Caki2 (cell line): ENCODE measurements around the gene ZNF768. TPM values are rescaled to one million over a fixed set of nuclear protein-coding genes. Genes with fewer than 3 reads are reported as not detected.
"Not testable (repeated sequence)": the region's sequence is repeated elsewhere in the genome, so short reads cannot be mapped to it uniquely, and the experiment has no call there.

Experiments
- DNase-seq: peaks from one replicate; pipeline ENCODE4 v3.0.0-alpha.2; 2015; ENCODE audit warnings: low read depth
- in situ Hi-C: cut with HindIII; loops from 2 replicates; pipeline ENCODE4 v1.10.0; 2016; ENCODE audit warnings: low sequenced_read_pairs, low pct_unique_long_range_greater_than_20kb, mixed read lengths
- total RNA-seq: library from RNA; depleted of rRNA; stranded (reverse); fragments of >200 nt; shearing (Covaris generic); gene quantifications from 2 replicates; pipeline ENCODE4 v1.2.3, GENCODE V29; 2014; ENCODE audit warnings: low replicate concordance

Gene ZNF768
- total RNA-seq, 1 experiment from 2014 or later = 99.4 TPM

GRCh38 chr16:30536391-30537024 lies 10.1 kb upstream of the ZNF768 start:
- in situ Hi-C loops, DNase-seq: not testable (repeated sequence)

DNA sequence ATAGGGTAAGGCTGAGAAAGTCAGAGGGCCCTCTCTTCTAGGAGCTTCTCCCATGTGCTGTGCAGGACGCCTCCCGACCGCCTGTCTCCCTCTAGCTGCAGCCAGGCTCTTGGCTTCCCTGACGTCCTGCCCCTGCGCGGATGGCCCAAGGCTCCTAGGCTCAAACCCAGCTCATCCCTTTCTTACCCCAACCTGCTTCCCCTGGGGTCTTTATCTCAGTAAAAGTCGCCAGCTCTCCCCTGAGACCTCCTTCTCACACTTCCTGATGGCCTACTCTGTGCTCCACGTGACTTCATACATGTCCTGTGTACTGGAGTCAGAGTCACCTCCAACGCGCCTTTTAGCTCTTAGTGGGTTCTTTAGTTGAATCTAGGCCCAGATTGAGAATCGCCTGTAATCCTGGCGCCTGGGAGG lies 9.4 kb upstream of the ZNF768 start:
- in situ Hi-C loops = no loop called here
- DNase-seq = peak; percentile 45

GRCh38 chr16:30535106-30535776 lies 8.9 kb upstream of the ZNF768 start:
- no peak for DNase-seq
- in situ Hi-C loops = no loop called here

DNA sequence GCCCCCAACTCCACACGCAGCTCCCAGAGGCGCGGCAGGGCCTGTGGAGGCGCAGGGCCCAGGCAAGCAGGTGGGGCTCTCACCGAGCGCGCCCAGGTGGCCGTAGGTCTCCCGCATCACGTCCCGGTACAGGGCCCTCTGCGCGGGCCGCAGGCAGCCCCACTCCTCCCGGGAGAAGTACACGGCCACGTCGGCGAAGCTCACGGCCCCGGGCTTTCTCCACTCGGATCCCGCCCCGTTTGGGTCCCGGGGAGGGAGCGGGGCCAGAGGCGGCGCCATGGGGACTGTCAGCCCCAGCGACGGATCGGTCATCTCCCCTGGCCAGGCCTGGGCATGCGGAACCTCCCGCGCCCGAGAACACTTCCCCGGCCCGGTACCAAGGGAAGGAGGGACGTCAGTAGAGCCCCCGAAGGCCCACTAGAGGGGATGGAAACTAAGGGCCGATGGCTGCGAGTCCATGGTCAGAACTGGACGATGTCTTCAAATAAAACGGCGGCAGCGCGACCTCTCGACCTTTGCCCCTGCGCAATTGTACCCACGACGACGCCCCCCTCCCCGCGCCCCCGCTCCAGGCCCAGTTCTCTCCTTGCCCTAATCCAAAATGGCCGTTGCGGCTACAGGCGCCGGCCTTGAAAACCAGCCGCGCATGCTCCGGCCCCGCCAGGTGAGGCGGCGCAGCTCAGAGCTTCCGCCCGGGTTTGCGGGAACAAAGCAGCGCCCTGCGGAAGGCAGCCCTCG lies 8.2 kb upstream of the ZNF768 start, which contains the start of gene ZNF747:
TSS of gene ZNF747 (minus strand) at position 491 of the 738 bp plus-strand sequence. CDS start at position 312, 179 bp downstream.
- in situ Hi-C loops = no loop called here
- peak; percentile 84 for DNase-seq

GRCh38 chr16:30533748-30534367 lies 7.5 kb upstream of the ZNF768 start:
- peak; percentile 33 for DNase-seq
- in situ Hi-C loops = no loop called here

DNA sequence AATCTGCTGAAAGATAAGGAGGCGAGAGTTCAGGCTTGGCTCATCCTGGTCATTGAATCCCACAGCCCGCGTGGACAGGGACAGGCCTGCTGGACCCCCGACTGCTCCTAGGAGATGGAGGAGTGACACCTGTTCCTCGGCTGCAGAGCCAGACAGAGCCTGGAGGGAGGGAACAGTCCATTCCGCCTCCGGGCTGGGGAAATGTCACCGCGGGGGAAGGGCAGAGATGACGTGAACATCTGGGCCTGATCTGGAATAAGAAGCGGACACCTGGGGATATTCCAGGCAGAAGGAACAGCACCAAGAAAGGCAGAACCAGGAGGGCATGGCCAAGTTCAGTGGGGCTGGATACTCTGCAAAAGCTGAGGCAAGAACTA lies 6.8 kb upstream of the ZNF768 start:
- no peak for DNase-seq

DNA sequence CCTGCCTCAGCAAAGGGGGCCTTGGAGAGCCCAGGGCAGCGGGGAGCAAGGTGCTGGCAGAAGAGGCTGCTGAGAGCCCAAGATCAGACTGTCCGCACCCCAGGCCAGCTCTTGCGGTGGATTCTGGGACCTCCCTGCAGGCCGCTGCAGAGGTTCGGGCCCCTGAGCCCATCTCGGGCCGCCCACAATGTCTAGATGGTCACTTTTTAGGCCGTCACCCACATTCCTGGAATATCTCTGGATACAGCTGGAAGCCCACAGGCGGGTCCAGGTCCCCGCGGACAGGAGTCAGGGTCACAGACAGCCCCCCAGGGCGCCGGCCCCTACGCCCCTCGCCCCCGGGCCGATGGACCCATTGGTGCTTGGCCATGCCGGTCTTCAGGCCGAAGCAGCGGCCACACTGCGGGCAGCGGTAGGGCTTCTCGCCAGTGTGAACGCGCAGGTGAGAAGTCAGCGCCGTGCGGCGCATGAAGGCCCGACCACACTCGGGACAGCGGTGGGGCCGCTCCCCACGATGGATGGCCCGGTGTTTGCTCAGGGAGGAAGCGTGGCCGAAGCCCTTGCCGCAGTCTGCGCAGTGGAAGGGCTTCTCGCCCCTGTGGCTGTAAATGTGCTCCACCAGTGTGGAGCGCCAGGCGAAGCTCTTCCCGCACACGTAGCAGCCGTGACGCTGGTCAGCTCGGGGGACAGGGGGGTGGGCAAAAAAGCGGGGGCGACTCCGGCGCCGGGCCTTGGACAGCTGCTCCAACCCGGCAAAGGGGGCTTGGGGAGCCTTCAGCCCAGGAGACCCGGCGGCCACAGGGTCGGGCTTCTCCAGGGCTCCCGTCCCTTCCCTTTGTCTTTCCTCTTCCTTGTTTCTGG lies 6.1 kb upstream of the ZNF768 start:
- in situ Hi-C loops = no loop called here
- DNase-seq = no peak

More for the DNA sequence above, 6.8 kb upstream of the ZNF768 start:
- in situ Hi-C loops = no loop called here

DNA sequence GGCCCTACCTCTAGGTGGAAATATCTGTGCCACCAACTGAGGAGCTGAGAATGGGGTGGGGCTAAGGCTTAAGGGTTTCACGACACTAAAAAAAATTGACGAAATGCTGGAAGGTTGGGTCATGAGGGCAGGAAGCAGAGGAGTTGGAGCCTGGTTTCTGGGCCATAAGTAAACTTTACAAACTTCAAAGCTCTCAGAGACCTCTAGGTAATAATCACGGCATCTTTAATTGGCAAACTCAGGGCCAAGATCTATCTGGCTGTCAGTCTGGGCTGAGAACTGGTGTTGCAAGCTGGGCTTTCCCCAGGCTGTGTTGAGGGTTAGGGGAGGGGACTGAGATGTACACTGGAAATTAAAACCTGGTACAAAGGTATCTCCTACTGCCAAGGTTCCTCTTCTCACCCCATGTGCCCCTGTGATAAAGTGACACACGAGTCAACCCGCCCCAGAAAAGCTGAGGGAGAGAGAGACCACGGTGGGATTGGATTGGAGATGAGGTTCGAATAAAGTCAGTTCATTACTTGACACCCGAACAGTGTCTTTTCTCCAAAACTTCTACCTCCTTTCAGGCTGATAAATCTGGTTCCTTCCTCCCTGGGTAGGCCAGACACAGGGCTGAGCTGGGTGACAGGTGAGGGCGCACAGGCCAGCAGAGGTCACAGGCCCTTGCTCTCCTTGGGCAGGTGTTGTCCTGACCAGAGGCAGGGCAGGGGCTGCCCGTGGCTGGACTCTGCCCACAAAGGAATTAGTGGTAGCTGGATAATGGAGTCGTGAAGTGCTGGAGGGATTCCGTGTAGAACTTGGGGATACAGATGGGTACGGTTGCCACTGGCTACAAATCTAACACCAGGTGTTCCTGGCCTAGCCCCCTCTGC lies 4.0 kb upstream of the ZNF768 start:
- no peak for DNase-seq
- in situ Hi-C loops = no loop called here

- DNase-seq = no peak
- in situ Hi-C loops = no loop called here
Observed at GRCh38 chr16:30528799-30529457, 2.6 kb upstream of the ZNF768 start.

GRCh38 chr16:30527635-30528178 lies 1.3 kb upstream of the ZNF768 start:
- in situ Hi-C loops = no loop called here
- DNase-seq = no peak

DNA sequence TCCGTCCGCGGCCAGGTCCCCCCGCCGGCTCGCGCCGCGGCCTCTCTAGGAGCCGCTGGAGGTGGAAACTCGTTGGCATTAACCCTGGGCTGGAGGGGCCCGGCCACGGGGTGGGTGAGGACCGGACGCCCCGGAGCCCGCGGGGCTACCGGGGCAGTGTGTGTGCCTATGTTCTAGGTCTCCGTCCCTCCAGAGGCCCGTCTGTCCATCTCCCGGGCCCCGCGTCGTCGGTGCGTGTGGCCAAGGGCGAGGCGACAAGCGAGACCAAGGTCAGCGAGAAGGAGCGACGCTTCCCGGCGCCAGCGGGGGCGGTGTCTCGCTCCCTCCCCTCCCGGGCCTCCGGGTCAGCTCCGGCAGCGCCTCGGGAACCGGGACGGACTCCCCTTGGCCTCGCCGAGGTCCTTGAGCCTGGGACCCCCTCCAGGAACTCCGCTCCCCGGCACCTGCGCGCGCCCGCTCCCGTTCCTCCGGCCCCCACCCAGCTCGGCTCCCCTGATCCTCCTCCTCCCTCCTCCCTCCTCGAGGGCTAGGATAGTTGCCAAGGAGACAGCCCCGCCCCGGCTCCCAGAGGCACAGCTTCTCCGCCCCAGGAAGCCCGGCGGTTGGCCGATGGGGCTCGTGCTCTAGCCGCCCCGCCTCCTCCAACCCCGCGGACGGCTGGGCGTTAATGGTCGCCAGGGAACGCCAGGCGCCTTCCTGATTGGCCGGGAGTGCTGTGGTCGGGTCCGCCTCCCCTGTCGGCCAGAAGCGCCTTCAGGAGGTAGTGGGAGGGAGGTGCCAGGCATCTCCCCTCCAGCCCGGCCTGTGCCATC lies 663 bp upstream of the ZNF768 start:
- in situ Hi-C loops = no loop called here
- peak; percentile 100 for DNase-seq

DNA sequence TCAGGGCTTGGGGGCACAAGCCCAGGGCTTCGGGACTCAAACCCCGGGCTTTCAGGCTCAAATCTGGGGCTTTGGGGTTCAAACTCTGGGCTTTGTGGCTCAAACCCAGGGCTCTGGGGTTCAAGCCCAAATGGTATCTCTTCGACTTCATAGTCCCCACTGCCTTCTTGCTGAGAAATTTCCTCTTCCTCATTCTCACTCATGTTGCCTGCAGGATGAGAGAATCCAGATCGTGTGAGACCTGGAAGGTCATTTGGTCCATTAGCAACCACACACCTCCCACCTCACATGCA lies 576 bp downstream of the ZNF768 start:
- DNase-seq = no peak
- in situ Hi-C loops = no loop called here

GRCh38 chr16:30524575-30525568 lies 1.5 kb downstream of the ZNF768 start:
- no peak for DNase-seq
- in situ Hi-C loops = no loop called here

DNA sequence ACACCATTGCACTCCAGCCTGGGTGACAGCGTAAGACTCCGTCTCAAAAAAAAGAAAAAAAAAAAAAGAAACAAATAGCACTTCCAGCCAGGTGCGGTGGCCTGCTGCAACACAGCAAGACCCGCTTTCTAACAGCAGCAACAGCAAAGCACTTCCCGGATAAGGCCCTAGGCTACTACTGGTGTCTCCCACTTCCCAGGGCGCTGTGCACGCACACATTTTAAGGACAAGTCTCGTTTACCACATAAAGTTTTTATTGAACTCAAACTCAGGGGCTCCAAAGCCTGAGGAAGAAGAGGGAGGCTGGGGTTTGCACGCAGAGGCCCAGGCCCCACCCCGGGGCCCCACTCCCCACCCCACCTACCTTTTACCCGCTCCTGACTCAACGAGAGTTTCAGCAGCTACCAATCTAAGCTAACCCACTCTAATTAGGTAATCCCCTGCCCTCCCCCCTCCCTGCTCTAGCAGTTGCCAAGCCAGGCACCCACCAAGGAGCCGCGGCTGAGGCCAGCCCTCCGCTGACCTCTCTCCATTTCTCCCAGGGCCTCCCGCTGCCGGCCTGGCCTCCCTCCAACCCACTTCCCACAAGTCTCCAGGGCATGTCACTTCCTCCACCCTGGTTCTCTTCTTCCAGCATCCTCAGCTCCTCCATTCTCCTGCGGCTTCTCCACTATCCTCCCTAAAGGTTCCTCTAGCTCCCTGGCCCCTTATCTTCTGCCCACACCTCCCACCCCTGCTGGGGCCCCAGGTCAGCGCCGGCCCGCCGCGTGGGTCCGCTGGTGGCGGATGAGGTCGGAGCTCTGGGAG lies 2.4 kb downstream of the ZNF768 start:
- DNase-seq = no peak
- in situ Hi-C loops = no loop called here
